ENCODE data around the gene ZNF618.

DNA sequence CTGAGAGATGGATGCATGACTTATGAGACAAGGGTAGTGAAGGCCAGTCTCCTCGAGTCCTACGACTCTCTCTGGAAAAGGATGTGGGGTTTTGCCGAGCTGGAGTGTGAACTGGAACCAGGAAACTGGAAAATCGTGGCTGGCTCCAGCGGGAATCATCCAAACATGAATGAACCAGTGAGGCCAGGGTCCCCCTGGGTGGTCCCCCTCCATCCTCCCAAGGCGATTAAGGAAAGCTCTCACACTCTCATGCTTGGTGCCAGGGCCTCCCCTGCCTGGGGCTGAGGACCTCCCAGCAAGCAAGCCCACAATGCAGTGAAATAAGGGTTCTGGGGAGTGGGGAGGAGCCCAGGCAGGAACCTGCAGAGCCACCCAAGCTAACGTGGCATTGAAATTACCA, 211.6 kb downstream of the ZNF618 start:
- TF ChIP-seq, protein P1, sequence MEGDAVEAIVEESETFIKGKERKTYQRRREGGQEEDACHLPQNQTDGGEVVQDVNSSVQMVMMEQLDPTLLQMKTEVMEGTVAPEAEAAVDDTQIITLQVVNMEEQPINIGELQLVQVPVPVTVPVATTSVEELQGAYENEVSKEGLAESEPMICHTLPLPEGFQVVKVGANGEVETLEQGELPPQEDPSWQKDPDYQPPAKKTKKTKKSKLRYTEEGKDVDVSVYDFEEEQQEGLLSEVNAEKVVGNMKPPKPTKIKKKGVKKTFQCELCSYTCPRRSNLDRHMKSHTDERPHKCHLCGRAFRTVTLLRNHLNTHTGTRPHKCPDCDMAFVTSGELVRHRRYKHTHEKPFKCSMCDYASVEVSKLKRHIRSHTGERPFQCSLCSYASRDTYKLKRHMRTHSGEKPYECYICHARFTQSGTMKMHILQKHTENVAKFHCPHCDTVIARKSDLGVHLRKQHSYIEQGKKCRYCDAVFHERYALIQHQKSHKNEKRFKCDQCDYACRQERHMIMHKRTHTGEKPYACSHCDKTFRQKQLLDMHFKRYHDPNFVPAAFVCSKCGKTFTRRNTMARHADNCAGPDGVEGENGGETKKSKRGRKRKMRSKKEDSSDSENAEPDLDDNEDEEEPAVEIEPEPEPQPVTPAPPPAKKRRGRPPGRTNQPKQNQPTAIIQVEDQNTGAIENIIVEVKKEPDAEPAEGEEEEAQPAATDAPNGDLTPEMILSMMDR (IDR thresholded peaks at IDR 0.05), result no peak
- no peak for TF ChIP-seq POLR2A (IDR thresholded peaks at IDR 0.05)

Measured in ovary (tissue), 3 donors.